Measurements from ENCODE around the gene CLDN22.
"Not testable (repeated sequence)": the region's sequence is repeated elsewhere in the genome, so short reads cannot be mapped to it uniquely, and the experiment has no call there.

GRCh38 chr4:183326387-183326786 lies 6.3 kb upstream of the CLDN22 start:
- not testable (repeated sequence) for TF ChIP-seq CTCF, POLR2A, POLR2AphosphoS5 (IDR thresholded peaks at IDR 0.05)

Measured in breast epithelium (tissue), 3 donors.